Measurements from ENCODE around the gene RTN4RL1.
A peak's percentile ranks its signal among the peaks of the same experiment; 100 is the strongest.

RTN4RL1 gene

DNA sequence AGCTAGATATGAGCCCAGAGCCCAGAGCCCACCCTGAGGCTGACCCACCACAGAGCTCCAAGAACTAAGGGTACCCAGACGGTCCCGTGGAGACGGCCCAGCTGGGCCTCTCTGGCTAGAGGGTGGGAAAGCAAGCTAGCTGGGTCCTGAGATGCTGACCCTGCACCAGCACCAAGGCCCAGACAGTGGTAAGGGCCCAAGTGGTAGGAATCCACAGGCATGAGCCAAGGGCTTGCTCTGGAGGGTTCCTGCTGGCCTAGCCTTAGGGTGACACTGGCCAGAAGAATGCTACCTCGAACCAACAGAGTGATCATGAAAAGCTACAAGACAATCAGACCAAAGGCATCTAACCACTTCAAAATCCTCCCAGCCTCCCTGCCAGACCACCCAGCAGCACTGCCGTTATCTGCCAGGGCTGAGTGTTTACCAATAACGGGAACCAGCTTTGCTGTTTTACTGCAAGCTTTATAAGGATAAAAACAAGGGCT, 42.9 kb upstream of the RTN4RL1 start:
- no peak for TF ChIP-seq CTCF (IDR thresholded peaks at IDR 0.05)
- Histone ChIP-seq H3K27ac (peak overlapping the region in 1 of 2 donors; percentile 84), H3K4me3 (no peak overlapping the region)
- no peak for DNase-seq (ENCODE audit: low spot score)

DNA sequence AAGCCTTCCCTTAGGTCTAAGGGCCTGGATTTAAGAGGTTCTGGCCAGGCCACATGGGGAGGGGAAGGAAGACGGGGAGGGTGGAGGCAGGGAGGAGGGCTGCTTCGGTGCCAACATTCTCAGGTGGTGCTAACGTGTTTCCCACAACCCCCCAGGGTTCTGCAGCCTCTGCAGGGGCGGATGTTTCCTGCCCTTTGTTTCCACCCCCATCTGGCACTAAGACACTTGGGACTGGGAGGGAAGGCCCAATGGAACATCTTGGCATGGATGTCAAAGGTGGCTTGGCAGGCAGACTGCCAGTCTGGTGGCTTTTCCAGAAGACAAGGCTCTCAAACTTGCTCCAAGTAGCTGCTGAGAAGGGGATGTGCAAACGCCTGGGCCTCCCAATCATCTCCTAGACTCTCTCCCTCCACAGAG, 42.5 kb upstream of the RTN4RL1 start:
- Histone ChIP-seq H3K27ac (peak overlapping the region in 1 of 2 donors; percentile 84), H3K4me3 (no peak overlapping the region)
- no peak for DNase-seq (ENCODE audit: low spot score)
- TF ChIP-seq CTCF (IDR thresholded peaks at IDR 0.05), result no peak

GRCh38 chr17:2067048-2067561, 42.0 kb upstream of the RTN4RL1 start:
- Histone ChIP-seq H3K4me3 (no peak overlapping the region), H3K27ac (peak overlapping the region in 1 of 2 donors; percentile 84)
- no peak for TF ChIP-seq CTCF (IDR thresholded peaks at IDR 0.05)
- DNase-seq (ENCODE audit: low spot score), result no peak

GRCh38 chr17:2065949-2066400, 40.8 kb upstream of the RTN4RL1 start:
- no peak for DNase-seq (ENCODE audit: low spot score)
- TF ChIP-seq CTCF (IDR thresholded peaks at IDR 0.05), result no peak
- Histone ChIP-seq H3K27ac (peak overlapping the region; percentile 2 to 84), H3K4me3 (no peak overlapping the region)

- DNase-seq (ENCODE audit: low spot score), result no peak
- no peak for TF ChIP-seq CTCF (IDR thresholded peaks at IDR 0.05)
- Histone ChIP-seq H3K4me3 (no peak overlapping the region), H3K27ac (peak overlapping the region; percentile 2 to 84)
Measured at GRCh38 chr17:2064980-2065785, 40.0 kb upstream of the RTN4RL1 start.

DNA sequence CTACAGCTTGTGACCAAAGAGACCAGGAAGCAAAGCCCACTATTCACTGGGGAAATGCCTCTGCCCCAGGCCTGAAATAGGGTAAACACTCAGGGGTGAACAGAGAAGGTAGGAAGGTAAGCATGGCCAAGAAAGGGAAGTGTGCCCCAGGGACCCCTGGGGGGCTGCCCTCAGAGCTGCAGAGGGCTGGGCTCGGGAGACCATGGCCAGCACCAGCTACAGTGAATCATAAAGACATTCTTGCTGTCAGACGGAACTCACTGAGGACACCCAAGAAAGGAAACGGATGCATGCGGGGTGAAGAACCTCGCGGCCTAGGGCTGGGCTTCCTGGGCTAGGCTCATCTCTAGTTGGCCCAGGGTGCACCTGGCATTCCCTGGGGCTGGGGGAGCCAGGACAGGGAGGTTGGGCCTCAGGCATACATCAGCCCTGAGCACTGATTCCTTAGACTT, 39.4 kb upstream of the RTN4RL1 start:
- DNase-seq (ENCODE audit: low spot score), result no peak
- Histone ChIP-seq H3K27ac (peak overlapping the region in 1 of 2 donors; percentile 84), H3K4me3 (no peak overlapping the region)
- no peak for TF ChIP-seq CTCF (IDR thresholded peaks at IDR 0.05)

DNA sequence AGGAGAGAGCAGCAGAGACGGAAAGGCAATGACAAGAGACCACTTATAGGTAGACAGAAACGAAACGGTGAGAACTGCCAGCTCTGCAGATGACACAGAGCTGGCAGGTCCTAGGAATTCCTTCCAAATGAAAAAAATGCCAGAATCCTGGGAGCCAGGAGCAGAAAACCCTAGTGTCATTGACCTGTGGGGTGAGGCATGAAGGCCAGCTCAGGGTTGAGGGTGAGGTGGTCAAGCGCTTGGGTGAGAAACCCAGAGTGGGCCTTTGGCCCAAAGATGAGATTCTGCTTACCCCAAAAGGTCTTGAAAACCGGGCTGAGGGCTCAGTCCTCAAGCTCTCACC, 39.0 kb upstream of the RTN4RL1 start:
- DNase-seq (ENCODE audit: low spot score), result no peak
- H3K4me3 ChIP-seq, result no peak overlapping the region
- no peak for TF ChIP-seq CTCF (IDR thresholded peaks at IDR 0.05)
- H3K27ac ChIP-seq, result peak overlapping the region in 1 of 2 donors; percentile 84

Measured in coronary artery (tissue), 2 donors.